Measurements from ENCODE around the gene NDUFA11. TPM values are rescaled to one million over a fixed set of nuclear protein-coding genes. Genes with fewer than 3 reads are reported as not detected.

Gene NDUFA11
- total and polyA plus RNA-seq, 9 of the 15 experiments (the other 6 are each of a cell fraction or from before 2014, with no cell fraction given), result 63.3 to 486 (median 274) TPM

DNA sequence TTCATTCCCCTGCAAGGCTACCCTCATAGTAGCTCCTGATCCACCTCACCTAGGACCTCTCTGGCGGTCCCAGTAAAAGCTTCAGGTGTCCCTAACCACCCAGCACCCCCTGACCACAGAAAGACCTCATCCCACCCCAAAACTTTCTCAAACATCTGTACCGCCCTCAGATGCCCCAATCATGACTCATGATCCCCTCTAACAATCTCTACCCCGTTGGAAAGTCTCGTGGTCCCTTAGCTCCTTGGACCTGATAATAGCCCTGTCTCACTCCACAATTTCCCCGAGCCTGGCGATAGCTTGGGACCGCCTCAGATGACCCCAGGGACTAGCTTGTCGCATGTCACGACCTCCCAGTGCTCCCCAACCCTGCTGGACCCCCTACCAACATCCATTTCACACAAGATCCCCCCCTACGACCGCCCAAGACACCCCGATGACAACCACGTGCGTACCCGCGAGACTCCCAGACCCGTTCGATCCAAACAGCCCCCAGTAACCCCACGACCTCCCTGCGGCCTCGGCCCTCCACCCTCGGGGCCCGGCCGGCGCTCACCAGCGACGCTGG lies 450 bp downstream of the NDUFA11 start (continued):
- TF ChIP-seq DDX20 (tag; IDR thresholded peaks at IDR 0.05; ENCODE audit: low read depth) (no peak), OTX1 (CRISPR knock-in tag; IDR thresholded peaks at IDR 0.05) (0 out of 2 replicates have a peak, but pooled peaks have one; percentile 25), ARID1B (IDR thresholded peaks at IDR 0.05) (0 out of 2 replicates have a peak, but pooled peaks have one; percentile 13), PCBP1 (IDR thresholded peaks at IDR 0.05; ENCODE audit: low read depth, low read length, poor library complexity, severe bottlenecking) (peak; percentile 38), ZBTB7A (IDR thresholded peaks at IDR 0.05; ENCODE audit: borderline replicate concordance, control insufficient read depth, low read depth, low read length) (0 out of 2 replicates have a peak, but pooled peaks have one; percentile 58), ZNF347 (CRISPR knock-in tag; IDR thresholded peaks at IDR 0.05; ENCODE audit: low read depth) (no peak), SAFB (IDR thresholded peaks at IDR 0.05; ENCODE audit: borderline replicate concordance, low read depth, low read length) (no peak; the same call in 1 of the 2 replicates), SMAD4 (CRISPR knock-in tag; conservative IDR thresholded peaks at IDR 0.05) (0 out of 2 replicates have a peak, but pooled peaks have one; percentile 1)
- TF ChIP-seq, protein P1, sequence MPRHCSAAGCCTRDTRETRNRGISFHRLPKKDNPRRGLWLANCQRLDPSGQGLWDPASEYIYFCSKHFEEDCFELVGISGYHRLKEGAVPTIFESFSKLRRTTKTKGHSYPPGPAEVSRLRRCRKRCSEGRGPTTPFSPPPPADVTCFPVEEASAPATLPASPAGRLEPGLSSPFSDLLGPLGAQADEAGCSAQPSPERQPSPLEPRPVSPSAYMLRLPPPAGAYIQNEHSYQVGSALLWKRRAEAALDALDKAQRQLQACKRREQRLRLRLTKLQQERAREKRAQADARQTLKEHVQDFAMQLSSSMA (CRISPR knock-in tag; IDR thresholded peaks at IDR 0.05), result no peak
- TF ChIP-seq, protein P2, sequence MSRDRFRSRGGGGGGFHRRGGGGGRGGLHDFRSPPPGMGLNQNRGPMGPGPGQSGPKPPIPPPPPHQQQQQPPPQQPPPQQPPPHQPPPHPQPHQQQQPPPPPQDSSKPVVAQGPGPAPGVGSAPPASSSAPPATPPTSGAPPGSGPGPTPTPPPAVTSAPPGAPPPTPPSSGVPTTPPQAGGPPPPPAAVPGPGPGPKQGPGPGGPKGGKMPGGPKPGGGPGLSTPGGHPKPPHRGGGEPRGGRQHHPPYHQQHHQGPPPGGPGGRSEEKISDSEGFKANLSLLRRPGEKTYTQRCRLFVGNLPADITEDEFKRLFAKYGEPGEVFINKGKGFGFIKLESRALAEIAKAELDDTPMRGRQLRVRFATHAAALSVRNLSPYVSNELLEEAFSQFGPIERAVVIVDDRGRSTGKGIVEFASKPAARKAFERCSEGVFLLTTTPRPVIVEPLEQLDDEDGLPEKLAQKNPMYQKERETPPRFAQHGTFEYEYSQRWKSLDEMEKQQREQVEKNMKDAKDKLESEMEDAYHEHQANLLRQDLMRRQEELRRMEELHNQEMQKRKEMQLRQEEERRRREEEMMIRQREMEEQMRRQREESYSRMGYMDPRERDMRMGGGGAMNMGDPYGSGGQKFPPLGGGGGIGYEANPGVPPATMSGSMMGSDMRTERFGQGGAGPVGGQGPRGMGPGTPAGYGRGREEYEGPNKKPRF (IDR thresholded peaks at IDR 0.05; ENCODE audit: low read depth, low read length), result no peak
- TF ChIP-seq, protein P3, sequence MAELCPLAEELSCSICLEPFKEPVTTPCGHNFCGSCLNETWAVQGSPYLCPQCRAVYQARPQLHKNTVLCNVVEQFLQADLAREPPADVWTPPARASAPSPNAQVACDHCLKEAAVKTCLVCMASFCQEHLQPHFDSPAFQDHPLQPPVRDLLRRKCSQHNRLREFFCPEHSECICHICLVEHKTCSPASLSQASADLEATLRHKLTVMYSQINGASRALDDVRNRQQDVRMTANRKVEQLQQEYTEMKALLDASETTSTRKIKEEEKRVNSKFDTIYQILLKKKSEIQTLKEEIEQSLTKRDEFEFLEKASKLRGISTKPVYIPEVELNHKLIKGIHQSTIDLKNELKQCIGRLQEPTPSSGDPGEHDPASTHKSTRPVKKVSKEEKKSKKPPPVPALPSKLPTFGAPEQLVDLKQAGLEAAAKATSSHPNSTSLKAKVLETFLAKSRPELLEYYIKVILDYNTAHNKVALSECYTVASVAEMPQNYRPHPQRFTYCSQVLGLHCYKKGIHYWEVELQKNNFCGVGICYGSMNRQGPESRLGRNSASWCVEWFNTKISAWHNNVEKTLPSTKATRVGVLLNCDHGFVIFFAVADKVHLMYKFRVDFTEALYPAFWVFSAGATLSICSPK (IDR thresholded peaks at IDR 0.05; ENCODE audit: borderline replicate concordance), result 0 out of 2 replicates have a peak, but pooled peaks have one; percentile 16
- TF ChIP-seq, protein P4, sequence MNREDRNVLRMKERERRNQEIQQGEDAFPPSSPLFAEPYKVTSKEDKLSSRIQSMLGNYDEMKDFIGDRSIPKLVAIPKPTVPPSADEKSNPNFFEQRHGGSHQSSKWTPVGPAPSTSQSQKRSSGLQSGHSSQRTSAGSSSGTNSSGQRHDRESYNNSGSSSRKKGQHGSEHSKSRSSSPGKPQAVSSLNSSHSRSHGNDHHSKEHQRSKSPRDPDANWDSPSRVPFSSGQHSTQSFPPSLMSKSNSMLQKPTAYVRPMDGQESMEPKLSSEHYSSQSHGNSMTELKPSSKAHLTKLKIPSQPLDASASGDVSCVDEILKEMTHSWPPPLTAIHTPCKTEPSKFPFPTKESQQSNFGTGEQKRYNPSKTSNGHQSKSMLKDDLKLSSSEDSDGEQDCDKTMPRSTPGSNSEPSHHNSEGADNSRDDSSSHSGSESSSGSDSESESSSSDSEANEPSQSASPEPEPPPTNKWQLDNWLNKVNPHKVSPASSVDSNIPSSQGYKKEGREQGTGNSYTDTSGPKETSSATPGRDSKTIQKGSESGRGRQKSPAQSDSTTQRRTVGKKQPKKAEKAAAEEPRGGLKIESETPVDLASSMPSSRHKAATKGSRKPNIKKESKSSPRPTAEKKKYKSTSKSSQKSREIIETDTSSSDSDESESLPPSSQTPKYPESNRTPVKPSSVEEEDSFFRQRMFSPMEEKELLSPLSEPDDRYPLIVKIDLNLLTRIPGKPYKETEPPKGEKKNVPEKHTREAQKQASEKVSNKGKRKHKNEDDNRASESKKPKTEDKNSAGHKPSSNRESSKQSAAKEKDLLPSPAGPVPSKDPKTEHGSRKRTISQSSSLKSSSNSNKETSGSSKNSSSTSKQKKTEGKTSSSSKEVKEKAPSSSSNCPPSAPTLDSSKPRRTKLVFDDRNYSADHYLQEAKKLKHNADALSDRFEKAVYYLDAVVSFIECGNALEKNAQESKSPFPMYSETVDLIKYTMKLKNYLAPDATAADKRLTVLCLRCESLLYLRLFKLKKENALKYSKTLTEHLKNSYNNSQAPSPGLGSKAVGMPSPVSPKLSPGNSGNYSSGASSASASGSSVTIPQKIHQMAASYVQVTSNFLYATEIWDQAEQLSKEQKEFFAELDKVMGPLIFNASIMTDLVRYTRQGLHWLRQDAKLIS (CRISPR knock-in tag; IDR thresholded peaks at IDR 0.05), result peak; percentile 56; the same call in 1 of the 2 replicates
- TF ChIP-seq, protein P5, sequence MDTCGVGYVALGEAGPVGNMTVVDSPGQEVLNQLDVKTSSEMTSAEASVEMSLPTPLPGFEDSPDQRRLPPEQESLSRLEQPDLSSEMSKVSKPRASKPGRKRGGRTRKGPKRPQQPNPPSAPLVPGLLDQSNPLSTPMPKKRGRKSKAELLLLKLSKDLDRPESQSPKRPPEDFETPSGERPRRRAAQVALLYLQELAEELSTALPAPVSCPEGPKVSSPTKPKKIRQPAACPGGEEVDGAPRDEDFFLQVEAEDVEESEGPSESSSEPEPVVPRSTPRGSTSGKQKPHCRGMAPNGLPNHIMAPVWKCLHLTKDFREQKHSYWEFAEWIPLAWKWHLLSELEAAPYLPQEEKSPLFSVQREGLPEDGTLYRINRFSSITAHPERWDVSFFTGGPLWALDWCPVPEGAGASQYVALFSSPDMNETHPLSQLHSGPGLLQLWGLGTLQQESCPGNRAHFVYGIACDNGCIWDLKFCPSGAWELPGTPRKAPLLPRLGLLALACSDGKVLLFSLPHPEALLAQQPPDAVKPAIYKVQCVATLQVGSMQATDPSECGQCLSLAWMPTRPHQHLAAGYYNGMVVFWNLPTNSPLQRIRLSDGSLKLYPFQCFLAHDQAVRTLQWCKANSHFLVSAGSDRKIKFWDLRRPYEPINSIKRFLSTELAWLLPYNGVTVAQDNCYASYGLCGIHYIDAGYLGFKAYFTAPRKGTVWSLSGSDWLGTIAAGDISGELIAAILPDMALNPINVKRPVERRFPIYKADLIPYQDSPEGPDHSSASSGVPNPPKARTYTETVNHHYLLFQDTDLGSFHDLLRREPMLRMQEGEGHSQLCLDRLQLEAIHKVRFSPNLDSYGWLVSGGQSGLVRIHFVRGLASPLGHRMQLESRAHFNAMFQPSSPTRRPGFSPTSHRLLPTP (IDR thresholded peaks at IDR 0.05; ENCODE audit: borderline replicate concordance, extremely low read depth, insufficient read length), result no peak

All from K562 (cell line).